ENCODE data around the gene MYBPHL. TPM values are rescaled to one million over a fixed set of nuclear protein-coding genes. Genes with fewer than 3 reads are reported as not detected.

MYBPHL gene
- total and polyA plus RNA-seq, 2 of the 13 experiments (the other 11 are each of a cell fraction or from before 2014, with no cell fraction given), result 3.7 to 3.8 TPM

GRCh38 chr1:109272021-109272799 is 34.6 kb downstream of the MYBPHL start:
- FAIRE-seq (no peak), DNase-seq (ENCODE audit: low spot score) (no peak), ATAC-seq (no peak)
- Histone ChIP-seq H3K27ac (ENCODE audit: extremely low read length, insufficient read depth, low read length) (no peak overlapping the region), H3K4me3 (replicated peaks in 1 of 3; ENCODE audit: insufficient read depth in 1 of 3, low read depth in 2 of 3, low read length in 3 of 3) (no peak overlapping the region), H3K4me1 (ENCODE audit: insufficient read depth, low read length) (peaks cover 48% of the 10 kb centered on the region), H3K79me2 (ENCODE audit: insufficient read depth, low read length) (no peaks in the 10 kb centered on the region), H3K4me2 (ENCODE audit: low read depth, low read length) (no peak overlapping the region), H2AFZ (ENCODE audit: low read length) (no peak overlapping the region), H4K20me1 (ENCODE audit: insufficient read depth, low read length) (no peaks in the 10 kb centered on the region), H3K36me3 (replicated peaks in 1 of 2; ENCODE audit: control insufficient read depth in 1 of 2, insufficient read depth in 2 of 2, low read length in 2 of 2) (0 out of 5 replicates have a peak, but pooled peaks cover 2% of the 10 kb centered on the region in 2 experiments), H3K9me3 (ENCODE audit: low read length) (no peaks in the 10 kb centered on the region), H3K9ac (ENCODE audit: insufficient read depth, low read depth, low read length) (0 out of 2 replicates have a peak overlapping the region, but pooled peaks have one; percentile 6), H3K27me3 (ENCODE audit: control insufficient read depth in 1 of 2, insufficient read depth in 2 of 2, low read length in 2 of 2) (no peaks in the 10 kb centered on the region)
- CTCF ChIA-PET (ENCODE audit: low intra/inter-chr PET ratio, low total read pairs), result no interaction called here
- 99% methylated on average over 9 of the region's 13 CpGs for WGBS (ENCODE audit: low lambda C conversion rate)
- in situ Hi-C loops (cut with HindIII; ENCODE audit: extremely low pct_ligation_motif_present, low pct_unique_long_range_greater_than_20kb), result loop anchor here (5.0 kb wide), 1 partner anchor 50 kb away; no protein-coding TSS in a partner anchor
- no TSS peak for BruUV-seq (replicated peaks)
- TF ChIP-seq PTBP1 (IDR thresholded peaks at IDR 0.05; ENCODE audit: low read depth, low read length, poor library complexity, severe bottlenecking), result no peak
- TF ChIP-seq ZNF34 (CRISPR knock-in tag; IDR thresholded peaks at IDR 0.05; ENCODE audit: borderline replicate concordance), result no peak
- no peak for TF ChIP-seq ZSCAN30 (CRISPR knock-in tag; IDR thresholded peaks at IDR 0.05)
- no peak for TF ChIP-seq KLF15 (CRISPR knock-in tag; IDR thresholded peaks at IDR 0.05; ENCODE audit: borderline replicate concordance)
- TF ChIP-seq SP4 (CRISPR knock-in tag; IDR thresholded peaks at IDR 0.05), result no peak
- TF ChIP-seq SMAD3 (CRISPR knock-in tag; IDR thresholded peaks at IDR 0.05), result no peak
- TF ChIP-seq NBN (conservative IDR thresholded peaks at IDR 0.05), result no peak
- TF ChIP-seq CERS6 (CRISPR knock-in tag; IDR thresholded peaks at IDR 0.05), result no peak
- TF ChIP-seq TAF15 (IDR thresholded peaks at IDR 0.05; ENCODE audit: low read depth, low read length, poor library complexity, severe bottlenecking), result no peak
- no peak for TF ChIP-seq ARID3A (IDR thresholded peaks at IDR 0.05; ENCODE audit: low read depth, low read length)
- no peak for TF ChIP-seq TOPORS (CRISPR knock-in tag; IDR thresholded peaks at IDR 0.05)
- no peak for TF ChIP-seq PRDM4 (CRISPR knock-in tag; IDR thresholded peaks at IDR 0.05; ENCODE audit: borderline replicate concordance)
- intact Hi-C loops (cut with micrococcal nuclease; ENCODE audit: unreplicated experiment), result loop anchor here (10.0 kb wide), 1 partner anchor 73 kb away; no protein-coding TSS in a partner anchor
- POLR2A ChIA-PET, result no interaction called here
